Gastroesophageal sphincter (tissue), 4 donors: Measurements from ENCODE around the gene MARK3. TPM values are rescaled to one million over a fixed set of nuclear protein-coding genes. Genes with fewer than 3 reads are reported as not detected.

Experiments
- ATAC-seq: fragments of 150-250 bp; one replicate; pipeline ENCODE4 v1.9.1; 2016; ENCODE audit warnings: mild to moderate bottlenecking, moderate library complexity
- H3K27ac ChIP-seq, 4 donors: fragments of 200-600 bp; sonication (generic) in 3 of 4; 1 replicate in 3 of 4; 2 replicates in 1 of 4; pipeline ENCODE4 v1.5.1; 2016 to 2019
- H3K27me3 ChIP-seq: fragments of 200-600 bp; sonication (generic); one replicate; pipeline ENCODE4 v1.5.1; 2019
- H3K36me3 ChIP-seq, 2 donors: fragments of 200-600 bp; sonication (generic); one replicate each; pipeline ENCODE4 v1.5.1; 2019; ENCODE audit warnings: control low read depth in 1 of 2
- H3K4me1 ChIP-seq, 3 donors: fragments of 200-600 bp; sonication (generic); 1 replicate in 2 of 3; 2 replicates in 1 of 3; pipeline ENCODE4 v1.5.1; 2016 to 2019; ENCODE audit warnings: control low read depth in 2 of 3
- H3K4me3 ChIP-seq, 2 donors: fragments of 200-600 bp; sonication (generic); one replicate each; pipeline ENCODE4 v1.5.1; 2019; ENCODE audit warnings: mild to moderate bottlenecking in 1 of 2, moderate library complexity in 1 of 2
- H3K9me3 ChIP-seq, 3 donors: fragments of 200-600 bp; sonication (generic); one replicate each; pipeline ENCODE4 v1.5.1; 2017 to 2019; ENCODE audit warnings: control low read depth in 2 of 3
- EP300 ChIP-seq: sonication (generic); formaldehyde crosslinking; IDR thresholded peaks from one replicate; pipeline ENCODE4 v1.6.1; 2017; ENCODE audit warnings: antibody characterized with exemption, mild to moderate bottlenecking
- POLR2A ChIP-seq, 2 donors: fragments of 450-650 bp; IDR thresholded peaks; one replicate each; pipeline ENCODE4 v1.6.1; 2017; ENCODE audit warnings: antibody characterized with exemption in 2 of 2, mild to moderate bottlenecking in 2 of 2, moderate library complexity in 1 of 2
- POLR2AphosphoS5 ChIP-seq: sonication (generic); formaldehyde crosslinking; IDR thresholded peaks from one replicate; pipeline ENCODE4 v1.6.1; 2017; ENCODE audit warnings: antibody characterized with exemption
- WGBS, 2 donors: methylation state at CpG; one replicate each; pipeline ENCODE4 v1.1.5; 2018; ENCODE audit warnings: low coverage in 1 of 2; 5-methylcytosine and 5-hydroxymethylcytosine counted together
- total RNA-seq, 4 donors: library from RNA; depleted of rRNA; stranded (reverse); fragments of >200 nt; gene quantifications; one replicate each; pipeline ENCODE4 v1.1.0, GENCODE V29; 2016
- TF ChIP-seq, protein P1 (sequence below), 4 experiments: fragments of 200-600 bp in 2 of 4; fragments of 450-650 bp in 2 of 4; sonication (generic) in 1 of 4; IDR thresholded peaks; one replicate each; pipeline ENCODE4 v1.5.1; 2017 to 2019; ENCODE audit warnings: antibody characterized with exemption in 4 of 4, mild to moderate bottlenecking in 2 of 4, moderate library complexity in 2 of 4

MARK3 gene
- total RNA-seq, 4 donors from 2014 or later = 65.1 to 127 (median 70.4) TPM

DNA sequence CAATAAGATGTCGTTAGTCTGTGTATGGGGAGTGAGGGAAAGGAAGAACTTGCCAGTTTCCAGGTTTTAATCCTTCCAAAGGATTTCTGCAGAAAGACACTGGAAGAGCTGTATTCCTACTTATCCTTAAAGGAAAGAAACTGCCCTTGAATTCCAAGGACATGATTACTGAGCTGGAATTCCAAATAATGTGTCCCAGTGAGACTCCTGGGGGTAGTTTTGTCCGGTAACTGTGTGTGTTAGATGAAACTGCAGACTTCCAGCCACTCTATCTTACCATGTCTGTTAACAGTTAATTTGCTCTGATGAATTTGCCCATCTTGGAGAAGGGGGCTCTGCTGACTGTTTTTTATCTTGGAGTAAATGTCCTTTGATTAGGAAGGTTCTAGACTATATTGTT, 104.4 kb downstream of the MARK3 start:
- H3K27ac ChIP-seq = no peak overlapping the region
- no peak overlapping the region for H3K4me3 ChIP-seq
- TF ChIP-seq, protein P1, sequence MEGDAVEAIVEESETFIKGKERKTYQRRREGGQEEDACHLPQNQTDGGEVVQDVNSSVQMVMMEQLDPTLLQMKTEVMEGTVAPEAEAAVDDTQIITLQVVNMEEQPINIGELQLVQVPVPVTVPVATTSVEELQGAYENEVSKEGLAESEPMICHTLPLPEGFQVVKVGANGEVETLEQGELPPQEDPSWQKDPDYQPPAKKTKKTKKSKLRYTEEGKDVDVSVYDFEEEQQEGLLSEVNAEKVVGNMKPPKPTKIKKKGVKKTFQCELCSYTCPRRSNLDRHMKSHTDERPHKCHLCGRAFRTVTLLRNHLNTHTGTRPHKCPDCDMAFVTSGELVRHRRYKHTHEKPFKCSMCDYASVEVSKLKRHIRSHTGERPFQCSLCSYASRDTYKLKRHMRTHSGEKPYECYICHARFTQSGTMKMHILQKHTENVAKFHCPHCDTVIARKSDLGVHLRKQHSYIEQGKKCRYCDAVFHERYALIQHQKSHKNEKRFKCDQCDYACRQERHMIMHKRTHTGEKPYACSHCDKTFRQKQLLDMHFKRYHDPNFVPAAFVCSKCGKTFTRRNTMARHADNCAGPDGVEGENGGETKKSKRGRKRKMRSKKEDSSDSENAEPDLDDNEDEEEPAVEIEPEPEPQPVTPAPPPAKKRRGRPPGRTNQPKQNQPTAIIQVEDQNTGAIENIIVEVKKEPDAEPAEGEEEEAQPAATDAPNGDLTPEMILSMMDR (IDR thresholded peaks at IDR 0.05) = no peak
- no peak for TF ChIP-seq EP300
- no peak for TF ChIP-seq POLR2AphosphoS5
- TF ChIP-seq POLR2A (IDR thresholded peaks at IDR 0.05) = no peak
- WGBS, 2 donors = 86 to 96% methylated on average over 2 of the region's 2 CpGs
- H3K9me3 ChIP-seq = no peaks in the 10 kb centered on the region
- H3K4me1 ChIP-seq = no peaks in the 10 kb centered on the region
- peaks cover 0 to 85% of the 10 kb centered on the region in 2 donors for H3K36me3 ChIP-seq
- H3K27me3 ChIP-seq = no peaks in the 10 kb centered on the region
- no peak for ATAC-seq

DNA sequence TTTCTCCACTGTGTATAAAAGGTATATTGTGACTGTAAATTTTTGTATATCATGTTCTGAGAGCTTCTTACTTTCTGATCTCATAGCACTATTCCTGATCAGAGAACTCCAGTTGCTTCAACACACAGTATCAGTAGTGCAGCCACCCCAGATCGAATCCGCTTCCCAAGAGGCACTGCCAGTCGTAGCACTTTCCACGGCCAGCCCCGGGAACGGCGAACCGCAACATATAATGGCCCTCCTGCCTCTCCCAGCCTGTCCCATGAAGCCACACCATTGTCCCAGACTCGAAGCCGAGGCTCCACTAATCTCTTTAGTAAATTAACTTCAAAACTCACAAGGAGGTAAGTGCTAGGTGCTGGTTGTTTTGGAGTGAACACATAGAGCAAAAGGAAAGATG, 106.5 kb downstream of the MARK3 start:
- Histone ChIP-seq H3K9me3 (no peaks in the 10 kb centered on the region), H3K27ac (no peak overlapping the region), H3K4me3 (no peak overlapping the region), H3K36me3 (peaks cover 0 to 93% of the 10 kb centered on the region in 2 donors), H3K4me1 (no peaks in the 10 kb centered on the region), H3K27me3 (no peaks in the 10 kb centered on the region)
- TF ChIP-seq, protein P1 (IDR thresholded peaks at IDR 0.05) = no peak
- 87 to 94% methylated on average over 6 to 9 of the region's 10 CpGs for WGBS, 2 donors
- no peak for ATAC-seq

DNA sequence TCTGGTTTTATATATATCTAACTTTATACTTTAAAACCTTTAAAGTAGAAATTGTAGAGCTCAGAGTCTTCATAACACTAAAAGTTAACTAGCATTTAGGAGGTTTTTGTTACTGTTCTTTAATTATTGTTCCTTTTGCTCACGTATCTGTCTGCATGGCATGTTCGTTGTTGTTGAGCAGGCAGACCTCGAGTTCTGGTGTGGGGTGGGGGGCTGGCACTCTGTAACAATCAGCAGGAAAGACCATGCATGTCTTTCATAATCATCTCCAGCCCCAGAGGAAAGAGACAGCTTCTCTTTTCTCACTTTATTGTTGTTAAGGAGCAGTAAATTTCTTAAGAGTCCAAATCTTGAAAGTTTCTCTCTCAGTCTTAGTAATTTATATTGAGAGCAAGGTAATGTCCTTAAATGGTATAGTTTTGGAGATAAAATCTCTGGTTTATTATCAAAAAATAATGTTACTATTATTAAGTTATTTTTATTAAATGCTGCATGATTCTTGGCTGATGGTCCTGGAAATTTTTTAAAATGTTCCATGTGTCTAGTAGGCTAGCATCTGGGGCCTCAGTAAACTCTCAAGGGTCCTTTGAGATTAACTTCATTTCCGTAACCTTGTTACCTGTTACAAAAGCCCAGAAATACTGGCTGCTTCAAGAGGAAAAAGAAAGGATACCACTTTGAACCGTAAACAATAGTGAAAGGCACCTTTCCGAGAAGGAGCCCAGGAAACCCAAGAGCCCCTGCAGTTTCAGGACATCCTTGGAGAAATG, 107.1 kb downstream of the MARK3 start:
- no peak for ATAC-seq
- TF ChIP-seq POLR2A (IDR thresholded peaks at IDR 0.05) (no peak), EP300 (no peak), POLR2AphosphoS5 (no peak)
- TF ChIP-seq, protein P1 (IDR thresholded peaks at IDR 0.05) = no peak
- H3K27me3 ChIP-seq = no peaks in the 10 kb centered on the region
- no peak overlapping the region for H3K4me3 ChIP-seq
- WGBS, 2 donors = 36 to 47% methylated on average over 3 to 6 of the region's 6 CpGs
- peaks cover 0 to 6% (median 0%) of the 10 kb centered on the region in 3 donors for H3K4me1 ChIP-seq
- H3K27ac ChIP-seq = peak overlapping the region in 2 of 4 donors; percentile 17 to 38
- no peaks in the 10 kb centered on the region for H3K9me3 ChIP-seq
- peaks cover 0 to 96% of the 10 kb centered on the region in 2 donors for H3K36me3 ChIP-seq

DNA sequence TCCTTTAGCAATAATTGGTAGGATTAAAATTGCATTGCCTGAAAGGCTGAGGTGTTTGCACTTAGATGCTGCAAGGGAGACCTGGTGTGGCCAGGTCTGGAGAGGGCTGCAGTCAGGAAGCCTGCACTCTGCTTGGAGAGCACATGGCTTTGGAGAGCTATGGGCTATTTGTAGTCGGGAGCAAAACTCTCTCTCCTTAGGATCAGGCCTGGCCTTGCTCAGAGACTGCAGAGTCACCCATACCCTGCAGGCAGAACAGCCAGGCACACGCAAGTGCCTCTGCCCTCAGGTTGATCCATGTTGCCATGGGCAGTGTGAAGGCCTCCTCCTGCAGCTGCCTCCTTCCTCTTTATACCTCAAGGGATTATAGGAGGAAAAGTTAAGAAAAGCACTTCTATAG, 110.6 kb downstream of the MARK3 start:
- peaks cover 0 to 82% of the 10 kb centered on the region in 2 donors for H3K36me3 ChIP-seq
- WGBS, 2 donors = 20% methylated on average over 1 of the region's 2 CpGs; no CpG with 5 or more reads in 1 of the 2 donors
- TF ChIP-seq POLR2A (IDR thresholded peaks at IDR 0.05) = no peak
- no peak for TF ChIP-seq EP300
- no peak for TF ChIP-seq POLR2AphosphoS5
- TF ChIP-seq, protein P1 (IDR thresholded peaks at IDR 0.05) = no peak

DNA sequence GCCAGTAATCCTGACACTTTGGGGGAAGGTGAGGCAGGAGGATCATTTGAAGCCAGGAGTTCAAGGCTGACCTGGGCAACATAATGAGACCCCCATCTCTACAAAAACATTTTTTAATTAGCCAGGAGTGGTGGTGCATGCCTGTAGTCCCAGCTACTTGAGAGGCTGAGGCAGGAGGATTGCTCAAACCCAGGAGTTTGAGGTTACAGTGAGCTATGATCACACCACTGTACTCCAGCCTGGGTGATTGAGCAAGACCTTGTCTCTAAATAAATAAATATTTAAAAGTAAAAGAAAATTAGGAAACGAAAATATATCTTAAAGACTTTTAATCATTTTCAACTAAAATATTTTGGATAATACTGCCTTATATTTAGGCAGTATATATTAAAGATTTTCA, 111.6 kb downstream of the MARK3 start:
- no peaks in the 10 kb centered on the region for H3K27me3 ChIP-seq
- TF ChIP-seq, protein P1 (IDR thresholded peaks at IDR 0.05) = no peak
- TF ChIP-seq POLR2AphosphoS5 (no peak), EP300 (no peak), POLR2A (IDR thresholded peaks at IDR 0.05) (no peak)
- peaks cover 0 to 83% of the 10 kb centered on the region in 2 donors for H3K36me3 ChIP-seq
- no peaks in the 10 kb centered on the region for H3K9me3 ChIP-seq
- H3K4me3 ChIP-seq = no peak overlapping the region
- peaks cover 0 to 23% (median 0%) of the 10 kb centered on the region in 3 donors for H3K4me1 ChIP-seq
- 0 to 48% methylated on average over 1 of the region's 1 CpG for WGBS, 2 donors
- no peak overlapping the region for H3K27ac ChIP-seq
- ATAC-seq = no peak

More for the DNA sequence above, 110.6 kb downstream of the MARK3 start:
- Histone ChIP-seq H3K9me3 (no peaks in the 10 kb centered on the region), H3K4me1 (peaks cover 0 to 19% (median 0%) of the 10 kb centered on the region in 3 donors), H3K27ac (no peak overlapping the region), H3K27me3 (no peaks in the 10 kb centered on the region), H3K4me3 (no peak overlapping the region)
- no peak for ATAC-seq
